GM21515 (cell line): ENCODE data around the gene DNM2.

Source experiments
- ATAC-seq: cut with Tn5 transposase; IDR thresholded peaks from one replicate; pipeline ENCODE4 v1.9.1; 2021; ENCODE audit not compliant: unreplicated experiment

Gene DNM2

DNA sequence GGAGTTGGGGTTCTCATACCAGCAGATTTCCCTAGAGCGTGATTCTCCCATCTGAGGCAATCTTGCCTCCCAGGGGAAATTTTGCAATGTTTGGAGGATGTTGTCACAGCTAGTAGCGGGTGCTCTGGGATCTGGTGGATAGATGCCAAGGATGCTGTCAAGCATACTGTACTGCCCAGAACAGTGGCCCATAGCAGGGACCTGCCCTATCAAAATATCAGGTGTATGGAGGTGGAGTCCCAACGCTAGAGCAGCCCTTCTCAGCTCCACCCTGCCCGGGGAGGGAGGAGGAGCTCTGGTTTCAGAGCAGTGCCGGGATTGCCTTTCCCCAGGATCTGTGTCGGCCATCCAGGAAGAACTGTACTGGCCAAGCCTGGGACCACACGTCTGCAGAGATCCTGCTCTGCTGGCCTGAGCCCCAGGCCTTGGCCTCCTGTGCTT, 27.5 kb upstream of the DNM2 start:
- ATAC-seq = no peak

DNA sequence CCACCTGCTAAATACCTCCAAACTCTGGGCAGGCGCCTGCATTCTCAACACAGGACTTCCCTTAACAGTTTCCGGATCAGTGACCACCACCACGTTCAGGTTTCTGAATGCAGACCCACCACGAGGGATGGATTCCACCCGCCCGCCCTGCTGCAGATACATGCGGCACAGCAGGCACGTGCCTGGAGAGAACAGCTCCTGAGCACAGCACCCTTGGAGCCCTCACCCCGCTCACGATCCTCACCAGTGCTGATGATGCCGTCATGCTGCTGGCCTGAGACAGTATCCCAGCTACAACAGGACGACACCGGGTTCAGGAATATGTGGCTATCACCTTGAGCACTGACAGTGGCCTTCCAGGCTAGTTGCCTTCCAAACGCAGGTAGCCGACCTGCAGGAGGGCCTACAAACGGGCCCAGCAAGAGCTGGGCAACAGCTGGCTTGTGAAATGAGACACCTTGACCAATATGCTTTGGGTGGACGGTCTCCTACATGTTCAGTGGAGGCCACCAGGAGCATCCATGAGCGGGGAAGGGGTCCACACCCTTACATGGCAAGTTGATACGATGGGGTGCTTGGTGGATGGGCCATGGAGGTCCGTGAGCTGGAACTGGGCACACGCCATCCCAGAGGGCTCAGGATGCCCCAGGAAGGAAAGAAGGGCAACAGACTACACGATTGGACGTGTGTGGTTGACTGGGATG, 26.5 kb upstream of the DNM2 start:
- ATAC-seq = no peak

DNA sequence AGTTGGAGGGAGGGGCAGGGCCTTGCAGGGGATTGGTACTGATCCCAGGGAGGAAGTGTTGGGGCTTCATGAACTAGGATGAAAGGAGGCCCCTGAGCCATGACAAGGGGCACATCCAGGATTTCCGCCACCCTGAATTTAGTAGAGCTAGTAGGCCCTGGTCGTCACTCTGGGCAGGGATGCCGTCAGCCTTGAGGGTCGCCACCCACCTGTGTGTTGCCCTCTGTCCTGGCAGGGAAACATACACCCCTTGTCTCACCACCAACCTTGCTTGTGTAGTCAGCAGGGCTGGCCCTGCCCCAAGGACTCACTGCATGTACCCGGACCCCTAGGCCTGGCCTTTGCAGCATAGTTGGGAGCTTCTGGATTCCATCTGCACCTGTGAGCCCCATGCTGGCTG, 26.0 kb upstream of the DNM2 start:
- no peak for ATAC-seq

DNA sequence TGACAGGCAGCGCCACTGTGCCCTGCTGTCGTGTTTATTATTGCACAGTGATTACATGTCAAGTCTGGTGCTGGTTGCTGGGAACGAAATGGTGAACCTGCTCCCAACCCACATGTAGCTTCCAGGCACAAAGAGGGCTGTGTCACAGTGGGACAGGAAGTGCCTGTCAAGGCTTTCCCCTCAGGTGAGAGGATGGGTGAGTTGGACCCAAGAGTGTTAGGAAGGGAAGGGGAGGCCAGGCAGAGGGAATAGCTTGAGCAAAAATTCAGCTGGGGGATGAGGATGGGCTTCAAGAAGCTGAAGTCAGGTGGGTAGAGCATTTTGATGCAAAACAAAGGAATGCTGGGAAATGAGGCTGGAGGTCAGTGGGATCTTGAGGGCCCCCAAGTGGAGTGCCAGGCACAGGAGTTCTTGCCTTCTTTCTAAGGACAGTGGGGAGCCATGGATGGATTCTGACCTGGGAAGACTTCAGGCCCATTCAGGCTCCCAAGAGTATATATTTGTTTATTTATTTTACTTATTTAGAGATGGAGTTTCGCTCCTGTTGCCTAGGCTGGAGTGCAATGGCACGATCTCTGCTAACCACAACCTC, 25.1 kb upstream of the DNM2 start:
- ATAC-seq = no peak

DNA sequence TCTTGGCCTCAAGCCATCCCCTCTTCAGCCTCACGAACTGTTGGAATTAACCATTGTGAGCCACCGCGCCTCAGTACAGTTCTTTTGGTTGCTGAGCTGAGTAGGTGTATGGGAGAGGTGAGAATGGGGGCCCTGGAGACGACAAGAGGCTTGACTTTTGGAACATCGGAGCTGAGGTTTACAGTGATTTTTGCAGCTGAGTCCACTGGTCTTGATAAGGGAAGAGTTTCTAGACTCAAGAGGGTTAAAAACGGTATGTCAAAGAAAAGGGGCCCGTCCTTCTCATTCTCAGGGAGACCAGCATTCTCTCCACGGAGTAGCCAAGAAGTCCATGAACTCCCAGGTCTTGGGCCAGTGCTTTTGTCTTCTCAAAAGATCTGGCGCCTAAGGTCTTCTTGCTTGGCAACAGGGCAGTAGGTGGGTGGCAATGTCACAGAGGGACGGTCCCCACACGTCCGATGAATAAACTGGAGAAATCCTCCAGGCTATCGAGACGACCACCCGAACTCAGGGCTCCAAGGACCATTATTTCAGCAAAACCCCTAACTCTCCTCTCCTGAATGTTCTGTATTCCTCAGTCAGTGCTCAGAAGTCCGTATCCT, 23.1 kb upstream of the DNM2 start:
- no peak for ATAC-seq

DNA sequence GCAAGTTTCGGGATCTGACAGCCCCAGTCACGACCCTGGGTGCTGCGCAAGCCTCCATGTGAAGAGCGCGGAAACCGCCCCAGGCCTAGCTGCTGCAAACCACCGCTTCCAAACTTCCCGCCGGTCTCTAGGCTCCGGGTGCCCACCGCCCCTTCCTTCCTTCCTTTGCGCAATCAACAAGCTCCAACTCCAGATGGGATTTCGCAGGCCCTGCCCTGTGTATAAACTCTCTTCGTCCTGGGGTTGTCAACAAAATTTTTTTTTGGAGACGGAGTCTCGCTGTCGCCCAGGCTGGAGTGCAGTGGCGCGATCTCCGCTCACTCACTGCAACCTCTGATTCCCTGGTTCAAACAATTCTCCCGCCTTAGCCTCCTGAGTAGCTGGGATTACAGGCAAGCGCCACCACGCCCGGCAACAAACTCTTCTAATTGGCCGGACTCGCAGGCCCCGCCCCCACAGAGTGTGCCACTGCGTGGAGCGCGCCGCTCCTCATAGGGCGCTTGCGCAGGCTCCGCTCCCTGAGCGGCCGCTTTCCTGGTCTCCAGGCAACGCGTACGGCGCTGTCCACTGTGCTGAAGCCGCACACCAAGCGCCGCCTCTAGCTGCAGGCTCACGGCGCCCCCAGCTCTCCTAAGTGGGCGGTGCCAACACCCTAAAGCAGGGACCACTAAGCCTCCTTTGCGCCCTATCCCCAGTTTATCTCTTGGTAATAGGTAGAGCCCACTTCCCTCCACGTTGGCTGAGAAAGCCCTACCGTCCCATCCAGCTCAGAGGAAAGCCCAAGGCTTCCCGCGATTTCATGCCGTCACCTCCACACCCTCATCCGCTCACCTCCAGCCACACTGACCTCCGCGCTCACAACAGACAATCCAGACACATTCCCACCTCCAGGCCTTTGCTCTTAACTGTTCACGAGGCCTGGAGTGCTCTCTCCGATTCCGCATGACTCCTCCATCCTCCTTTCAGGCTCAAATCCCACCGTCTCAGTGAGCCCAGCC, 22.2 kb upstream of the DNM2 start:
- peak; percentile 74 for ATAC-seq

DNA sequence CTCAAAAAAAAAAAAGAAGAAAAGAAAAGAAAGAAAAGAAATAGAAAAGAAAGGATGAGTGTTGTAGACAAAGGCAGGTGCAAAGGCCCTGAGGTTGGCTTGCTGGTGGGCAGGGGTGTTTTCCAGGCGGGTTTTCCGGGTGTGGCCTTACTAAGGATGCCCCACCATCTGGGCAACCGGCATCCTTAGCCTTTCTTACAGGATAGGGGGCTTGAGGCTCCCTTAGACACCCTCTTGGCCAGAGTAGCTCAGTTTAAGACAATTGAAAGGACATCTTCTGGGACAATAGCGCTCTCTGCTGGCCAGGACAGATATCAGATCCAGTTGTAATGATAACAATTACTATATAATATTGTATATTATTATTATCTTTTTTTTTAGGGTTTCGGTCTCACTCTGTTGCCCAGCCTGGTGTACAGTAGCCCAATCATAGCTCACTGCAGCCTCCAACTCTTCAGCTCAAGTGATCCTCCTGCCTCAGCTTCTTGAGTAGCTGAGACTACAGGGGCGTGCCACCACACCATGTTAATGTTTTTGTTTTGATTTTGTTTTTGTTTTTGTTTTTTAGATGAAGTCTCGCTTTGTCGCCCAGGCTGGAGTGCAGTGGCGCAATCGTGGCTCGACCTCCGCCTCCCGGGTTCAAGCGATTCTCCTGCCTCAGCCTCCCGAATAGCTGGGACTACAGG, 18.1 kb upstream of the DNM2 start:
- ATAC-seq = no peak

DNA sequence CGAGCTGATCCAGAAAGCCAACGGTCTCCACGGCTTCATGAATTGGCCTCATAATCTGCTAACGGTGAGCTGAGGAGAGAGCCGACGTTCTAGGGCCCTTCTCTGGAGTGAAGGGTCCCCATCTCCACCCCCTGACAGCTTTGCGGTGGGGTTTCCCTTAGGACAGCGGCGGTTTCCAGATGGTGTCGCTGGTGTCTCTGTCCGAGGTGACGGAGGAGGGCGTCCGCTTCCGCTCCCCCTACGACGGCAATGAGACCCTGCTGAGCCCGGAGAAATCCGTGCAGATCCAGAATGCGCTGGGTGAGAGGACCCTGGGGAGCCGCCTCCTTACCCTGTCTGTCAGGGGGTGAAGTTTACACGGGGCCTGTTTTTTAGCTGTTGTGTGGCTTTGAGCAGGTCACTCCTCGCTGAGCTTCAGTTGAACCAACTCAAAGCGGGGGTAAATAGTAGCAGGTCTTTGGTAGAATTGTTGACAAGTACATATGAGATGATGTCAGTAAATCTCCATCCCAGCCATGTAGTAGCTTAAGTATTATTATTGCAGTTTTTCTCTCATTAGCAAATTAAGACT, 15.8 kb upstream of the DNM2 start:
- no peak for ATAC-seq

DNA sequence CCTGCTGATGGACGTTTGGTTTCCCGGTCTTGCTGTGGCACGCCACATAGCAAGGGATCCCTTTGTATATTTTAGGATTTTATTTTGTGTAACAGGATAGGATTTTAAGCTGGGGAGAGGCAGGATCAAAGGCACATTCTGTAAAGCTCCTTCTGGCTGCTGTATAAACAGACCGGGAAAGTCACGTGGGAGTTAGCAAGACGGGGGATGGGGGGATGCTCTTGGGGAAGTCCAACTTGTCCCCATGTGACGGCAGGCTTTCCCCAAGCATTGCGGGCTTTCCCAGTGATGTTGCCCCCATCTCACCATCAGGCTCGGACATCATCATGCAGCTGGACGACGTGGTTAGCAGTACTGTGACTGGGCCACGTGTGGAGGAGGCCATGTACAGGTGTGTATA, 10.9 kb upstream of the DNM2 start:
- no peak for ATAC-seq

DNA sequence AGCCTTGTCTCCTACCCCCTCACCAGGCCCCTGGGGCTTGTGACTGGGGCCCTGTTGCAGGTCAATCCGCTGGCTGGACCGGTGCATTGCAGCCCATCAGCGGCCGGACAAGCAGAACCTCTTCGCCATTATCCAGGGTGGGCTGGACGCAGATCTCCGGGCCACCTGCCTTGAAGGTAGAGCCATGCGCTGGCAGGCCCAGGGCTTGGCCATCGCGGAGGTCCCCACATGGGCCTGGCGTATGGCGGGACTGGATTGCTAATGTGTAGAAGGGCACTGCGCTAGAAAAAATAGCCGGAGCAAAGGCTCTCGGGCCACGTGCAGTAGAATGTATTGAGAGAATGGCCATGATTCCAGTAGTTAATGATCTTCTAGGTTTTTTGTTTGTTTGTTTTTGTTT, 10.4 kb upstream of the DNM2 start:
- ATAC-seq = no peak

DNA sequence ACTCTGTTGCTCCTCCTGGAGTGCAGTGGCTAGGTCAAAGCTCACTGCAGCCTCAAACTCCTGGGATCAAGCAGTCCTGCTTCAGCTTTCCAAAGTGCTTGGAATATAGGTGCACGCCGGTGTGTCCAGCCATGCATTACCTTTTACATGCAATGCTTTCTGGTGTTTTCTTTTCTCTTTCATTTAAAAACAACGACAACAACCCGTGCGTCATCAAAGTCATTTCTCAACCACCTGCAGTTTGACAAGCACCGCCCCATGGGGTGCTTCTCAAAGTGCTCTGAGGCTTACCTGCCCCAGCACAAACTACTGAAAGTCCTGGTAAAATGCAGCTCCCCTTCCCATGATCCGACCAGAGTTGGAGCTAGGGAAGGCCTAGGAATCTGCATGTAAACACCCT, 9.6 kb upstream of the DNM2 start:
- ATAC-seq = no peak

DNA sequence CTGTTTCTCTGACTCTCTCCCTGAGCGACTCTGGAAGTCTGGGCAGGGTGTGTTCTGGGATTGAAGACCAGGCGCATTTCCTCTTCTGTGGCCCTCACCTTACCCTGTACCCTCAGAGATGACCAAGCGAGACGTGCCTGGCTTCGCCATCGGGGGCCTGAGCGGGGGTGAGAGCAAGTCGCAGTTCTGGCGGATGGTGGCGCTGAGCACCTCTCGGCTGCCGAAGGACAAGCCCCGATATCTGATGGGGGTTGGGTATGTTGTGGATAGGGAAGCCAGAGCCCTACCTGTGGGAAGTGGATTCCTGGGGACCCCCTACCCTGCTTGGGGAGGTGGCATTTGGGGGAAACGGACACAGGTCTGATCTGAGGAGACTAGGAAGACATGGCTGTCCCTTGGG, 5.8 kb upstream of the DNM2 start:
- no peak for ATAC-seq

DNA sequence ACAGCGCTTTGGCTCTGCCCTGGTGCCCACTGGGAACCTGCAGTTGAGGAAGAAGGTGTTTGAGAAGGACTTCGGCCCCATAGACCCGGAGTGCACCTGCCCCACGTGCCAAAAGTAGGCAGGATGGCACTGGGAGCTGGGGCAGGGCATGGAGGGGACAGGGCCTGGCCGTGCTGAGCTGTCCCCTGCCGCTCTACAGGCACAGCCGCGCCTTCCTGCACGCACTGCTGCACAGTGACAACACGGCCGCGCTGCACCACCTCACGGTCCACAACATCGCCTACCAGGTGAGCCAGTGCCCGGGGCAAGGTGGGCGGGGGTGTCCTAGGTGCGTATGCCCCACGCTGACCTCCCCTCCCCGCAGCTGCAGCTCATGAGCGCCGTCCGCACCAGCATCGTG, 5.1 kb upstream of the DNM2 start:
- ATAC-seq = no peak

DNA sequence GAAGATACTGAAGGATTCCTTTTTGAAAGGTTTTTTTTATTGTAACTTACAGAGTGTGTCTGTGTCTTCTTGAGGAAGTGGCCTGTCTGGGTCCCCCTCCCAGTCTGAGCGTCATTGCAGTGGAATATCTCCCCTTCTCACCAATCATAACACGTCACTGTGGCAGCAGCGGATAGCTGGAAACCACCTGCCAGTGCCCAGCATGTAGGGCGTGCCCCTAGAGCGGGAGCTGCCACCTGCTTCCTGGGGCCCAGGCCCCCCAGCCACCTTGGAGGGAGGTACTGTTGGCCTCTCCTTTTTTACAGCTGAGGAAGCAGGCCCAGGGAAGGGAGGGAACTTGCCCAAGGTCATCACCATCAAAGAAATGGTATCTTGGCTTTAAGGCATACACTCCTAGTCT, 4.6 kb upstream of the DNM2 start:
- ATAC-seq = no peak

DNA sequence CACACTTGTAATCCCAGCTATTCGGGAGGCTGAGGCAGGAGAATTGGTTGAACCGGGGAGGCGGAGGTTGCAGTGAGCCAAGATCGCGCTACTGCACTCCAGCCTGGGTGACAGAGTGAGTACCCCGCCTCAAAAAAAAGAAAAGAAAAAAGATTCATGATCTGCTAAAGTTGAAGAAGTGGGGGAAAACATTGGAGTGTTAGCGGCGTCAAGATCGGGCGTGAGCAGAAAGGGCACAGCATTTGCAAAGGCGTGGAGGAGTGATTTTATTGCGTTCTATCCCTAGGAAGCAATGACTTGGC, 874 bp upstream of the DNM2 start:
- no peak for ATAC-seq

DNA sequence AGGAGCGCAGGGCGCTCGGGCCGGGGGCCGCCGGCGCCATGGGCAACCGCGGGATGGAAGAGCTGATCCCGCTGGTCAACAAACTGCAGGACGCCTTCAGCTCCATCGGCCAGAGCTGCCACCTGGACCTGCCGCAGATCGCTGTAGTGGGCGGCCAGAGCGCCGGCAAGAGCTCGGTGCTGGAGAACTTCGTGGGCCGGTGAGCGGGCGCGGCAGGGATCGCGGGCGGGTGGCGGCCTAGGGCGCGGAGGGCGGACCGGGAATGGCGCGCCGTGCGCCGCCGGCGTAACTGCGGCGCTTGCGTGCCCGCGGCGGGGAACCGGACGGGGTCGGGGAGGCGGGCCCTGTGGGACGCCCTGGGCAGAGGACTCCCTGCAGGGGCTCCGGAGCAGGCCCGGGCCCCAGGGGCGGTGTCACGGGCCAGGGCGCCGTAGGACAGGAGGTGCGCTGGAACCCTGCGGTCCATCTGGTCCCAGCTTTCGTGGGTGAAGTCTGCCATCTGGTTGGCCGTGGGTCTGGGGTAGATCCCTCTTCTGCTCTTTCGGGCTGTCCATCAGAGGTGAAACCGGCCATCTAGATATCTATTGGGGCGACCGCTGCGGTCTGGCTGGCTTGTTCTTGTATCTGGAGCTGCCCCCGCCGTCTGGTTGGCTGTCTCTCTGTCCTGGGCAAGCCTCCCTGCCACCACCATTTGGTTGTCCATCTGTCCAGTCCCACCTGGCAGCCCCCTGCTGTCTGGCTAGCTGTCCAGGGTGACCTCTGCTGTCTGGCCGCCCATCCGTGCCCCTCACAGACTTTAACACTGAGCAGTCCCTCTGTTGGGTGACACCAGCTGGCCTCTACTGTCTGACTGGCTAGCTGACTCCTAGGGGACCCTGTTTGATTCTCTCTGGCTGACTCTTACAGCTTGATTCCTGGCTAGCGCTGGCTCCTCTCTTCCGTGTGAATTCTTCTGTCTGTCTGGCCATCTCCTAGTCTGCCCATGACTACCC, 622 bp downstream of the DNM2 start:
- peak; percentile 24 for ATAC-seq

DNA sequence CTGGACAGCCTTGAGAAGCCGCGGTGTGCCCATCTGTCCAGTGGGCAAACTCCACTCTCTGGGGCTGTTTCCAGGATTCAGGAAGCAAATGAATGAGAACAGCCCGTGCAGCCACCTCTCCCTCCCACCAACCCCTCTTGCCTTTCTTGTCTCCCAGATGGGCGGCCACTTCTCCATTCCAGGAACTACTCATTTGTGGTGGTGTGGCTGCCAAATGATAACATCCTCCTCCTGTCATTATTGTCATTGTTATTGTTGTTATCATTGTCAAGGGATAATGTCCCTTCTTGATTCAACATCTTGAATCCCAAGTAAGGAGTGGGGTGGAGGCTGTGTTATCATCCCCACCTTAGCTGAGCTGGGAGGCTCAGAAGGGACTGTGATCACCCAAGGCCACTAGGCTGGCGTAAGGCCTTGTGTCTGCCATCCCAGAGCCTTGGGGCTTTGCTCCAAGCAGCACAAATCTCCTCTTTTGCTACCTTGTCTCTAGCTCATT, 1.6 kb downstream of the DNM2 start:
- no peak for ATAC-seq

DNA sequence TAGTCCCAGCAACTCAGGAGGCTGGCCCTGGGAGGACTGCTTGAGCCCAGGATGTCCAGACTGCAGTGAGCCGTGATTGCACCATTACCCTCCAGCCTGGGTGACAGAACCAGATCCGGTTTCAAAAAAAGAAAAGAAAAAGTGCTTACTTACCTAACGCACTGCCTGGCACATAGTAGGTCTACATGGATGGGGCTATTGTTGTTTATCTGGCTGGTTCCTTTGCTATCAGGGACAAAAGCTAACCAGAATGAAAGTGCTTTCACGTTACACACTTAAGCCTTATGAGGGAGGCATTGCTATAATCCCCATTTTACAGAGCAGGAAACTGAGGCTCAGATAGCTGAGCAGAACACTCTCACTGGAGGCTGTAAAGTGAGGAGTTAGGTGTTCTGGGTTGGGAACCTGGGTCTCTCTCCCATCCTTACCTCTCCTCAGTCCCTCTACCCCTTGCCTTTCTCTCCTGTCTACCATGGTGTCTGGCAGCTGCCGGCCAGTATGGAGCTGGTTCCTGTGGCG, 2.8 kb downstream of the DNM2 start:
- ATAC-seq = no peak

DNA sequence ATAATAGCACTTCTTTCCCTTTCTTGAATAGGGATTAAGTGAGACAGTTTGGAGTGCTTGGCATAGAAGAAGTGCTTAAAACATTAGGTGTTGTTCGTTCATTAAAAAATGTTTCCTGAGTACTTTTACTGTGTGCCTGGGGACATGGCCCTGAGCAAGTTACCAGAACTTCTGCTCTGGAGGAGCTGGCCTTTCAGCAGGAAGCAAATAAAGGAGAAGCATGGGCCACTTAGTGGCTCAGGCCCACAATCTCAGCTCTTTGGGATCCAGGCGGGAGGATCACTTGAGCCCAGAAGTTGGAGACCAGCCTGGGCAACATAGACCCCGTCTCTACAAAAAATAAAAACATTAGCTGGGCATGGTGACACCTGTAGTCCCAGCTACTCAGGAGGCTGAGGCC, 5.7 kb downstream of the DNM2 start:
- ATAC-seq = no peak
